CD4-positive, CD25-positive, alpha-beta regulatory T cell (primary cell): Measurements from ENCODE around the gene THBS1. TPM values are rescaled to one million over a fixed set of nuclear protein-coding genes. Genes with fewer than 3 reads are reported as not detected.
A peak's percentile ranks its signal among the peaks of the same experiment; 100 is the strongest.

ENCODE experiments used
- ATAC-seq, 2 donors: fragments of 150-1000 bp; cut with Tn5 transposase; one replicate each; pipeline ENCODE4 v1.10.0; 2021; ENCODE audit warnings: low read depth in 2 of 2, moderate number of reproducible peaks in 2 of 2, moderate library complexity in 1 of 2
- DNase-seq, 3 donors: peaks; one replicate each; pipeline versions ENCODE4 v3.0.0 to v3.0.0-alpha.2; 2012 to 2022; ENCODE audit warnings: mixed read lengths in 1 of 3
- H3K27ac ChIP-seq: one replicate; pipeline ENCODE4 v1.7.0; 2013; ENCODE audit warnings: mild to moderate bottlenecking, low read length; ENCODE audit not compliant: insufficient read depth, poor library complexity, severe bottlenecking
- H3K27me3 ChIP-seq: one replicate; pipeline ENCODE4 v1.7.0; 2013; ENCODE audit warnings: low read length; ENCODE audit not compliant: control insufficient read depth, insufficient read depth
- H3K36me3 ChIP-seq: one replicate; pipeline ENCODE4 v1.7.0; 2013; ENCODE audit warnings: mild to moderate bottlenecking, low read length, moderate library complexity; ENCODE audit not compliant: control insufficient read depth, insufficient read depth
- H3K4me1 ChIP-seq: 2 replicates; pipeline ENCODE4 v1.7.0; 2013; ENCODE audit warnings: mild to moderate bottlenecking, low read length; ENCODE audit not compliant: insufficient read depth, control insufficient read depth, poor library complexity, severe bottlenecking
- H3K4me3 ChIP-seq: one replicate; pipeline ENCODE4 v1.7.0; 2013; ENCODE audit warnings: low read depth, mild to moderate bottlenecking, low read length, moderate library complexity
- H3K9me3 ChIP-seq, 2 experiments: 1 replicate in 1 of 2; 2 replicates in 1 of 2; pipeline ENCODE4 v1.7.0; 2013; ENCODE audit warnings: low read length in 2 of 2, mild to moderate bottlenecking in 1 of 2, moderate library complexity in 1 of 2; ENCODE audit not compliant: control insufficient read depth in 2 of 2
- H3K27ac Mint-ChIP-seq, 3 donors: one replicate each; pipeline ENCODE4 v1.8.0; 2020 to 2022; ENCODE audit warnings: mild to moderate bottlenecking in 3 of 3, mixed read lengths in 3 of 3, moderate library complexity in 2 of 3
- H3K27me3 Mint-ChIP-seq: one replicate; pipeline ENCODE4 v1.8.0; 2022; ENCODE audit warnings: mild to moderate bottlenecking, mixed read lengths
- H3K36me3 Mint-ChIP-seq: one replicate; pipeline ENCODE4 v1.8.0; 2020; ENCODE audit warnings: mixed read lengths
- H3K4me1 Mint-ChIP-seq, 4 donors: one replicate each; pipeline ENCODE4 v1.8.0; 2020 to 2022; ENCODE audit warnings: mixed read lengths in 4 of 4, mild to moderate bottlenecking in 1 of 4
- H3K4me3 Mint-ChIP-seq, 4 donors: one replicate each; pipeline ENCODE4 v1.8.0; 2020 to 2022; ENCODE audit warnings: mild to moderate bottlenecking in 4 of 4, mixed read lengths in 4 of 4, moderate library complexity in 3 of 4
- H3K9me3 Mint-ChIP-seq, 7 donors: one replicate each; pipeline ENCODE4 v1.8.0; 2020 to 2022; ENCODE audit warnings: mixed read lengths in 7 of 7, mild to moderate bottlenecking in 3 of 7, moderate library complexity in 2 of 7
- polyA plus RNA-seq, 4 donors: library from polyadenylated mRNA; unstranded; fragments of 300-500 nt; fragmentation: Illumina TruSeq; gene quantifications; one replicate each; pipeline ENCODE4 v1.2.3, GENCODE V29; 2021
- total RNA-seq: library from RNA; stranded (reverse); gene quantifications from one replicate; pipeline ENCODE4 v1.2.3, GENCODE V29; 2022

Gene THBS1
- total RNA-seq = 9.2 TPM
- polyA plus RNA-seq = under 1 TPM in 2 of 4 donors, not detected in 2; 0.02 to 0.05 TPM

- ATAC-seq (peak; percentile 9 to 24), DNase-seq (peak in 1 of 3 donors; percentile 20)
- Mint-ChIP-seq H3K4me3 (peak within 1 kb of the TSS; percentile 43 to 79 (median 70)), H3K27me3 (peaks cover 43% of the 10 kb centered on the region), H3K9me3 (no peaks in the 10 kb centered on the region), H3K27ac (peak within 1 kb of the TSS in 1 of 3 donors; percentile 56), H3K36me3 (no peaks in the 10 kb centered on the region), H3K4me1 (peaks cover 0 to 21% (median 3%) of the 10 kb centered on the region in 4 donors)
- Histone ChIP-seq H3K27me3 (peaks cover 26% of the 10 kb centered on the region), H3K4me1 (peaks cover 16% of the 10 kb centered on the region), H3K9me3 (no peaks in the 10 kb centered on the region), H3K27ac (no peak within 1 kb of the TSS), H3K4me3 (no peak within 1 kb of the TSS), H3K36me3 (no peaks in the 10 kb centered on the region)
These were observed at the start of gene THBS1 for GRCh38 chr15:39580485-39581241. THBS1 (plus strand) TSS chr15:39581079; CDS start chr15:39581858, 779 bp downstream.

- Histone ChIP-seq H3K9me3 (no peaks in the 10 kb centered on the region), H3K4me1 (no peaks in the 10 kb centered on the region), H3K4me3 (no peak overlapping the region), H3K27me3 (peaks cover 5% of the 10 kb centered on the region), H3K36me3 (no peaks in the 10 kb centered on the region), H3K27ac (no peak overlapping the region)
- Mint-ChIP-seq H3K36me3 (no peaks in the 10 kb centered on the region), H3K27me3 (peaks cover 17% of the 10 kb centered on the region), H3K27ac (no peak overlapping the region), H3K4me3 (no peak overlapping the region), H3K9me3 (peaks cover 0 to 2% (median 0%) of the 10 kb centered on the region in 7 donors), H3K4me1 (no peaks in the 10 kb centered on the region)
- ATAC-seq = no peak
- no peak for DNase-seq
These were observed 45.9 kb upstream of the THBS1 start for GRCh38 chr15:39534996-39535395.

- Mint-ChIP-seq H3K4me3 (no peak overlapping the region), H3K36me3 (no peaks in the 10 kb centered on the region), H3K27me3 (peaks cover 17% of the 10 kb centered on the region), H3K4me1 (no peaks in the 10 kb centered on the region), H3K27ac (no peak overlapping the region), H3K9me3 (peaks cover 0 to 2% (median 0%) of the 10 kb centered on the region in 7 donors)
- DNase-seq (no peak), ATAC-seq (no peak)
- no peak overlapping the region for H3K27ac ChIP-seq
- no peaks in the 10 kb centered on the region for H3K36me3 ChIP-seq
- no peak overlapping the region for H3K4me3 ChIP-seq
- peaks cover 5% of the 10 kb centered on the region for H3K27me3 ChIP-seq
- no peaks in the 10 kb centered on the region for H3K4me1 ChIP-seq
- no peaks in the 10 kb centered on the region for H3K9me3 ChIP-seq
These were observed 45.4 kb upstream of the THBS1 start for GRCh38 chr15:39535466-39535865.

GRCh38 chr15:39538936-39539335, 41.9 kb upstream of the THBS1 start:
- Mint-ChIP-seq H3K36me3 (no peaks in the 10 kb centered on the region), H3K4me1 (no peaks in the 10 kb centered on the region), H3K4me3 (no peak overlapping the region), H3K9me3 (peaks cover 0 to 8% (median under 1%) of the 10 kb centered on the region in 7 donors), H3K27ac (no peak overlapping the region), H3K27me3 (peaks cover 15% of the 10 kb centered on the region)
- H3K4me3 ChIP-seq = no peak overlapping the region
- peaks cover 2% of the 10 kb centered on the region for H3K27me3 ChIP-seq
- DNase-seq (no peak), ATAC-seq (no peak)
- H3K4me1 ChIP-seq = no peaks in the 10 kb centered on the region
- H3K36me3 ChIP-seq = no peaks in the 10 kb centered on the region
- H3K9me3 ChIP-seq = no peaks in the 10 kb centered on the region
- no peak overlapping the region for H3K27ac ChIP-seq

- Mint-ChIP-seq H3K27ac (no peak overlapping the region), H3K9me3 (peaks cover 0 to 9% (median 2%) of the 10 kb centered on the region in 7 donors), H3K27me3 (peaks cover 12% of the 10 kb centered on the region), H3K4me3 (no peak overlapping the region), H3K36me3 (no peaks in the 10 kb centered on the region), H3K4me1 (no peaks in the 10 kb centered on the region)
- no peaks in the 10 kb centered on the region for H3K36me3 ChIP-seq
- H3K27me3 ChIP-seq = peaks cover 2% of the 10 kb centered on the region
- H3K4me3 ChIP-seq = no peak overlapping the region
- DNase-seq = no peak
- H3K4me1 ChIP-seq = no peaks in the 10 kb centered on the region
- ATAC-seq = no peak
- no peak overlapping the region for H3K27ac ChIP-seq
- H3K9me3 ChIP-seq = no peaks in the 10 kb centered on the region
These were observed 41.4 kb upstream of the THBS1 start for GRCh38 chr15:39539466-39539865.

GRCh38 chr15:39539973-39540558, 40.8 kb upstream of the THBS1 start:
- H3K4me1 Mint-ChIP-seq = no peaks in the 10 kb centered on the region
- Histone ChIP-seq H3K27ac (no peak overlapping the region), H3K27me3 (peaks cover 2% of the 10 kb centered on the region), H3K4me1 (no peaks in the 10 kb centered on the region), H3K9me3 (peaks cover 0 to 2% of the 10 kb centered on the region in 2 experiments), H3K4me3 (no peak overlapping the region), H3K36me3 (no peaks in the 10 kb centered on the region)
- ATAC-seq = no peak
- H3K27me3 Mint-ChIP-seq = peaks cover 11% of the 10 kb centered on the region
- no peak overlapping the region for H3K27ac Mint-ChIP-seq
- peaks cover 0 to 14% (median 7%) of the 10 kb centered on the region in 7 donors for H3K9me3 Mint-ChIP-seq
- no peak overlapping the region for H3K4me3 Mint-ChIP-seq
- DNase-seq = no peak
- no peaks in the 10 kb centered on the region for H3K36me3 Mint-ChIP-seq

GRCh38 chr15:39542385-39543065, 38.4 kb upstream of the THBS1 start:
- Histone ChIP-seq H3K36me3 (no peaks in the 10 kb centered on the region), H3K4me3 (no peak overlapping the region), H3K27me3 (peaks cover 2% of the 10 kb centered on the region), H3K4me1 (no peaks in the 10 kb centered on the region), H3K9me3 (peaks cover 0 to 7% of the 10 kb centered on the region in 2 experiments), H3K27ac (no peak overlapping the region)
- H3K4me1 Mint-ChIP-seq = no peaks in the 10 kb centered on the region
- peaks cover 11% of the 10 kb centered on the region for H3K27me3 Mint-ChIP-seq
- ATAC-seq (no peak), DNase-seq (no peak)
- H3K36me3 Mint-ChIP-seq = no peaks in the 10 kb centered on the region
- H3K9me3 Mint-ChIP-seq = peaks cover 0 to 14% (median 8%) of the 10 kb centered on the region in 7 donors
- H3K27ac Mint-ChIP-seq = no peak overlapping the region
- H3K4me3 Mint-ChIP-seq = no peak overlapping the region
